GM19372 (cell line): ENCODE data around the gene RAPGEF6.
"Not testable (repeated sequence)": the region's sequence is repeated elsewhere in the genome, so short reads cannot be mapped to it uniquely, and the experiment has no call there.

ENCODE experiments used
- ATAC-seq: cut with Tn5 transposase; IDR thresholded peaks from one replicate; pipeline ENCODE4 v1.9.1; 2021; ENCODE audit warnings: mild to moderate bottlenecking, low read depth, moderate library complexity; ENCODE audit not compliant: unreplicated experiment

Gene RAPGEF6, protein sequence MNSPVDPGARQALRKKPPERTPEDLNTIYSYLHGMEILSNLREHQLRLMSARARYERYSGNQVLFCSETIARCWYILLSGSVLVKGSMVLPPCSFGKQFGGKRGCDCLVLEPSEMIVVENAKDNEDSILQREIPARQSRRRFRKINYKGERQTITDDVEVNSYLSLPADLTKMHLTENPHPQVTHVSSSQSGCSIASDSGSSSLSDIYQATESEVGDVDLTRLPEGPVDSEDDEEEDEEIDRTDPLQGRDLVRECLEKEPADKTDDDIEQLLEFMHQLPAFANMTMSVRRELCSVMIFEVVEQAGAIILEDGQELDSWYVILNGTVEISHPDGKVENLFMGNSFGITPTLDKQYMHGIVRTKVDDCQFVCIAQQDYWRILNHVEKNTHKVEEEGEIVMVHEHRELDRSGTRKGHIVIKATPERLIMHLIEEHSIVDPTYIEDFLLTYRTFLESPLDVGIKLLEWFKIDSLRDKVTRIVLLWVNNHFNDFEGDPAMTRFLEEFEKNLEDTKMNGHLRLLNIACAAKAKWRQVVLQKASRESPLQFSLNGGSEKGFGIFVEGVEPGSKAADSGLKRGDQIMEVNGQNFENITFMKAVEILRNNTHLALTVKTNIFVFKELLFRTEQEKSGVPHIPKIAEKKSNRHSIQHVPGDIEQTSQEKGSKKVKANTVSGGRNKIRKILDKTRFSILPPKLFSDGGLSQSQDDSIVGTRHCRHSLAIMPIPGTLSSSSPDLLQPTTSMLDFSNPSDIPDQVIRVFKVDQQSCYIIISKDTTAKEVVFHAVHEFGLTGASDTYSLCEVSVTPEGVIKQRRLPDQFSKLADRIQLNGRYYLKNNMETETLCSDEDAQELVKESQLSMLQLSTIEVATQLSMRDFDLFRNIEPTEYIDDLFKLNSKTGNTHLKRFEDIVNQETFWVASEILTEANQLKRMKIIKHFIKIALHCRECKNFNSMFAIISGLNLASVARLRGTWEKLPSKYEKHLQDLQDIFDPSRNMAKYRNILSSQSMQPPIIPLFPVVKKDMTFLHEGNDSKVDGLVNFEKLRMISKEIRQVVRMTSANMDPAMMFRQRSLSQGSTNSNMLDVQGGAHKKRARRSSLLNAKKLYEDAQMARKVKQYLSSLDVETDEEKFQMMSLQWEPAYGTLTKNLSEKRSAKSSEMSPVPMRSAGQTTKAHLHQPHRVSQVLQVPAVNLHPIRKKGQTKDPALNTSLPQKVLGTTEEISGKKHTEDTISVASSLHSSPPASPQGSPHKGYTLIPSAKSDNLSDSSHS (N-terminal part only)

DNA sequence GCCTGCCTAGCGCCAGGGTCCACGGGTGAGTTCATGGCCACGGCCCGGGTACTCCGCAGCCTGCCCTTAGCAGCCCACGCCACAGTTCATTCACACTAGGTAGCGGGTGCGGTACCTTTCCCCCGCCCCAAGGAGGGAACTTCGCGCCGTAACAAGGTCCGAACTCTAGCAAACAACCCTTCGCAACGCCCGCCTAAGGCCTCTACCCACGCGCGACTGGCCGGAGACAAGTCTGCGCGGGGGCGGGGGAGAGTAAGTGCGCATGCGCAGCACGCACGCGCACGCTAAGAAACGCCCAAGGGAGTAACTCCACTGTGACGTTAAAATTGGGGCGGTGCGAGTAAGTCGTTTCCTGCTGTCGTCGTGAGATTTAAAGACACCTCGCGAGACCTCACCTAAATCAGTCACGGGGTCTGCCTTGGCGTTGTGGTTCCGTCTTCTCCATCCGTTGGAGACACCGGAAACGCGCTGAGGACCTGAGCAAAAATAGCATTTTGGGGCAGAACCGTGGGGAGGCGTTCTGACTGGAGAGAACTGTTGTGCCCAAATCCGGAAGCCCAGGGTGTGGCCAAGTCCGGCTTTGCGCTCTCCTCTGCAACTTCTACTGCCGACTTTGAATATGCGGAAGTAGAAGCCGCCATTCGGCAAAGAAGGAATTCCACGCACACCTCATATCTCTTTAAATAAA lies at the start of gene RAPGEF6:
Gene RAPGEF6 (minus strand): TSS at position 234 of the 688 bp plus-strand sequence. CDS start 199 bp downstream, at position 35.
- peak; percentile 88 for ATAC-seq

- ATAC-seq, result no peak
Observed at GRCh38 chr5:131684595-131684994, 49.6 kb upstream of the RAPGEF6 start.

- ATAC-seq, result no peak
Observed at GRCh38 chr5:131684051-131684450, 49.0 kb upstream of the RAPGEF6 start.

GRCh38 chr5:131682826-131683225 lies 47.8 kb upstream of the RAPGEF6 start:
- ATAC-seq, result no peak

GRCh38 chr5:131682175-131682574 lies 47.1 kb upstream of the RAPGEF6 start:
- no peak for ATAC-seq

GRCh38 chr5:131679911-131680310 lies 44.9 kb upstream of the RAPGEF6 start:
- no peak for ATAC-seq

GRCh38 chr5:131678273-131678672 lies 43.2 kb upstream of the RAPGEF6 start:
- ATAC-seq, result not testable (repeated sequence)

- ATAC-seq, result no peak
Observed at GRCh38 chr5:131677115-131677514, 42.1 kb upstream of the RAPGEF6 start.

DNA sequence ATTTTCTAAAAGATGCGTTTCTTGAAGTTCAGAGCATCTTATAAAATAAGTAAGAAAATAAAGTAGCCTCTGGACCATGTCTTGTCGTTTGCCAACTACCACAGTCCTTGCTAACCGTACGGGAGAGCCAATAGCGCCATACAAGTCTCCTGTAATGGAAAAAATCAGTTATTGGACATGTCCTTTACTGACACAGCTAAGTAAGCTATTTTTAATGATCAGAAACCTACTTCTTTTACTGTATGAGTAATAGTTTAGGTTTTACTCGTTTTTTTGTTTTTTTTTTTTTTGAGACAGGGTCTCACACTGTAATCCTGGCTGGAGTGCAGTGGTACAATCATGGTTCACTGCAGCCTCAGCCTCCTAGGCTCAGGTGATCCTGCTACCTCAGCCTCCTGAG lies 37.7 kb upstream of the RAPGEF6 start:
- no peak for ATAC-seq

- no peak for ATAC-seq
Observed at GRCh38 chr5:131671994-131672655, 37.1 kb upstream of the RAPGEF6 start.

DNA sequence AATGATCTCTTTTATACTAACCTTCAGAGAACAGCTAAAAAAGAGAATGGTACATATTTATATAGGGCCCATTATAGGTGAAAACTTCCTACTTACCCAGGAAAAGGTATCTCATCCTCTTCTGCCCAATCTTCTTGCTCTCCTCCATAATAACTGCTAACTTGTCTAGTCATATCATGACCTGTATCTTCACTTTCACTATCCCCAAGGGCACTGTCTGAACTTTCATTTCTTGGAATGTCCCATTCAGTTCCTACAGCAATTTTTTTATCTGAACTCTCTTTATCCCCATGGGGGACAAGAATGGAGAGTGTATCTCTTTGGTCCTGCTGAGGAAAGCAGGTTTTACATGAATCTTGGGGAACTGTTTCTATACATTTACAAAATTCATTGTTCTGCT lies 36.4 kb upstream of the RAPGEF6 start:
- no peak for ATAC-seq

DNA sequence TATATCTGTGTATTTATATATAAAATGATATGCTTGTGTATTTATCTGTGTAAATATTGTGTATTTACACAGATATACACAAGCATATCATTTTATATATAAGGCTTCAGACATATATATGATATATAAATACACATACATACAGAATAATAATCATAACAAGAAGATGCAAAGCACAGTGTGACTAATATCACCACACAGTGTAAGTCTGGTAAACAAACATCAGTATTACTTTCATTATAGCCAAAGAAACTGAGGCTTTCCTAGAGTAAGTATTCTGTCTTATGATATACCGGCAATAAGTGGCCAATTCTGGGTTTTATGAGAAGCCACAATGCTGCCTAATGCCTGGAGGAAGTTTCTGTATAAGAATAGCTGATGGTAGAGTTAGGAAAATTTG lies 29.9 kb upstream of the RAPGEF6 start:
- ATAC-seq, result no peak

DNA sequence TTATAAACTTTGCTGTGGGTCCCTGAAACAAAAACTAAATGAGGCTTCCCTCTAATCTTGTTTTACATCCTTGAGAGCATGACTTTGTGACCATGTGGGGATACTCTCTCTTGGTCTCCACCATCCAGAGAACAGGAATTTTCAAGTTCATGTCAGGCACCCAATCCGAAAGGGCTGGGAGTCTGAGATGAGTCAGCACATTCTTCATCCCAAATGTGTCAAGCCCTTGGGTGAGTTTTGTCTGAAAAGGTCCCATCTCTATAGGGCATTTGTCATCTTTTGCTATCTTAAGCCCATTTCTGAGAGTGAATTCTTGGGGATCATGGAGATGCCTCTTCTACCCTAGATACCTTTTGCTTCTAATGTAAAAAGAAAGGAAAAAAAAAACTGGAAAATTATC lies 26.9 kb upstream of the RAPGEF6 start:
- ATAC-seq, result no peak

- ATAC-seq, result no peak
Observed at GRCh38 chr5:131659841-131660240, 24.8 kb upstream of the RAPGEF6 start.

DNA sequence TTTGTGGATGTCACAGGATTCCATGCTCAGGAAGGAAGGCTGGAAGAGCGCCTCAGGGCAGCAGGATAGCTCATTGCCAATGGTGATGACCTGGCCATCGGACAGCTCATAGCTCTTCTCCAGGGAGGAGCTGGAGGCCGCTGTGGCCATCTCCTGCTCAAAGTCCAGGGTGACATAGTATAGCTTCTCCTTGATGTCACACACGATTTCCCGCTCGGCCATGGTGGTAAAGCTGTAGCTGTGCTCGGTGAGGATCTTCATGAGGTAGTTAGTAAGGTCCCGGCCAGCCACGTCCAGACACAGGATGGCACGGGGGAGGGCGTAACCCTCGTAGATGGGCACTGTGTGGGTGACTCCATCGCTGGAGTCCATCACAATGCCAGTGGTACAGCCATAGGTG lies 24.3 kb upstream of the RAPGEF6 start:
- ATAC-seq, result no peak

GRCh38 chr5:131654776-131655175 lies 19.7 kb upstream of the RAPGEF6 start:
- no peak for ATAC-seq

DNA sequence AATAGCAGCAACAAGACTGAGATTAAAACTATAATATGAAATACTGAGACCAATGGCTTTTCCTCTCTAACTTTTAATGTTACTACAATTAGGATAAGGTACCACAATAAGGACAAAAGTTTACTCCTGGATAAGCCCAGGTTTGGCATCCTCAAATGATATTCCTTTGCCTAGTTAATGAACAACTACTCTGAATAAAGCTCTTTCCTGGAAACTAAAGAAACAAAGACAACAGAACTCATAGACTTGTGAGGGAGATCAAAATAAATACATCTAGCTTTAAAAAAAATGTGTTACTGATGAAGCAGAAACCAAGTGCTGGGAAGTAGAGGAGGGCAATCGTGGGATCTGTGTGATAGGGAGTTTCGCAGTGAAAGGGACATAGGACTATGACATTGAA lies 19.3 kb upstream of the RAPGEF6 start:
- no peak for ATAC-seq

DNA sequence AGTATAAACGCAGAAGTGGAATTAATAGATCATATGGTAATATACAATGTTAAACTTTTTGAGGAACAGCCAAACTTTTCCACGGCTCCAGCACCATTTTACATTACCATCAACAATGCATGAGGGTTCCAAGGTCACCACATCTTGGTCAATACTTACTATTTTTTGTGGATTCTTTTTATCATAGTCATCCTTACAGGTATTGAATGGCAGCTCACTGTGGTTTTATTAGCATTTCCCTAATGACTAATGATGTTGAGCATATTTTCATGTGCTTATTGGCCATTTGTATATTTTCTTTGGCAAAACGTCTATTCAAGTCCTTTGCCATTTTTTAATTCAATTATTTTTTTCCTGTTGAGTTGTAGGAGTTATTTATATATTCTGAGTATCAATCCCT lies 14.1 kb upstream of the RAPGEF6 start:
- ATAC-seq, result no peak

DNA sequence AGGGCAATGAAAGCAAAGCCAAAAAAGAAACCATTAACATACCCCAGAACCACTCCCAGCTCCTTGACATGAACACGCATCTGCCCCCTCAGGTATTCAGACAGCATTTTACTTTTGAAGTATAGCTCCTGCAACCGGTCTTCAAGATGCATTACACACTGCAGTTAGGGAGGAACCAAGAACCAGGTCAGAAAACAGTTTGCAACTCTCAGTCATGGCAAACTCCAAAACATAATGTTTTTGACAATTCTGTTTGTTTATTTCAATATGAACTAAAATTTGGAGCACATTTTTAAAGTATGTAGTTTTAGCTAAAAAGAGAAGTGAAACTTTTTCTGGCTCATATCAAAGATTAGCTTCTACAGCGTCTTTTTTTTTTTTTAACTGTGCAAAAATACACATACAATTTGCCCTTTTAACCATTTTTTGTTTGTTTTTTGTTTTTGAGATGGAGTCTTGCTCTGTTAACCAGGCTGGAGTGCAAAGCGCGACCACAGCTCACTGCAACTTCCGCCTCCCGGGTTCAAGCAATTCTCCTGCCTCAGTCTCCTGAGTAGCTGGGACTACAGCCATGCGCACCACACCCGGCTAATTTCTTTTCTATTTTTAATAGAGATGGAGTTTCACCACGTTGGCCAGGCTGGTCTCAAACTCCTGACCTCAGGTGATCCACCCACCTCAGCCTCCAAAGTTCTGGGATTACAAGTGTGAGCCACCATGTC lies 12.2 kb upstream of the RAPGEF6 start:
- ATAC-seq, result peak; percentile 82
